Ascending aorta (tissue), 2 donors: Measurements from ENCODE around the gene SMARCA4. TPM values are rescaled to one million over a fixed set of nuclear protein-coding genes. Genes with fewer than 3 reads are reported as not detected.

Experiments used
- DNase-seq, 2 donors: peaks; one replicate each; pipeline ENCODE4 v3.0.0-alpha.2; 2019; ENCODE audit warnings: low spot score in 2 of 2
- H3K27ac ChIP-seq, 2 donors: fragments of 200-600 bp; sonication (generic); one replicate each; pipeline ENCODE4 v1.5.1; 2016 to 2017; ENCODE audit warnings: mild to moderate bottlenecking in 1 of 2
- H3K27me3 ChIP-seq: fragments of 200-600 bp; sonication (generic); one replicate; pipeline ENCODE4 v1.5.1; 2017
- H3K36me3 ChIP-seq, 2 donors: fragments of 200-600 bp; sonication (generic); one replicate each; pipeline ENCODE4 v1.5.1; 2016
- H3K4me1 ChIP-seq, 2 donors: fragments of 200-600 bp; sonication (generic); one replicate each; pipeline ENCODE4 v1.5.1; 2016 to 2017; ENCODE audit warnings: mild to moderate bottlenecking in 1 of 2
- H3K4me3 ChIP-seq, 2 donors: fragments of 200-600 bp; sonication (generic); one replicate each; pipeline ENCODE4 v1.5.1; 2016 to 2017; ENCODE audit warnings: mild to moderate bottlenecking in 1 of 2
- H3K9me3 ChIP-seq, 2 donors: fragments of 200-600 bp; sonication (generic); one replicate each; pipeline ENCODE4 v1.5.1; 2016
- CTCF ChIP-seq, 3 experiments: fragments of 200-600 bp in 2 of 3; fragments of 450-650 bp in 1 of 3; sonication (generic) in 2 of 3; IDR thresholded peaks; one replicate each; pipeline ENCODE4 v1.5.1; 2016 to 2019; ENCODE audit warnings: antibody characterized with exemption in 3 of 3, mild to moderate bottlenecking in 1 of 3, moderate library complexity in 1 of 3
- intact Hi-C: fragments of 100-400 bp; cut with DNase I; formaldehyde crosslinking; loops from one replicate; pipeline ENCODE4 v1.15.1; 2023
- total RNA-seq: library from RNA; depleted of rRNA; stranded (reverse); fragments of >200 nt; gene quantifications from one replicate; pipeline ENCODE4 v1.1.0, GENCODE V29; 2016

Gene SMARCA4
- total RNA-seq, 1 donor from 2014 or later: 89.5 TPM

DNA sequence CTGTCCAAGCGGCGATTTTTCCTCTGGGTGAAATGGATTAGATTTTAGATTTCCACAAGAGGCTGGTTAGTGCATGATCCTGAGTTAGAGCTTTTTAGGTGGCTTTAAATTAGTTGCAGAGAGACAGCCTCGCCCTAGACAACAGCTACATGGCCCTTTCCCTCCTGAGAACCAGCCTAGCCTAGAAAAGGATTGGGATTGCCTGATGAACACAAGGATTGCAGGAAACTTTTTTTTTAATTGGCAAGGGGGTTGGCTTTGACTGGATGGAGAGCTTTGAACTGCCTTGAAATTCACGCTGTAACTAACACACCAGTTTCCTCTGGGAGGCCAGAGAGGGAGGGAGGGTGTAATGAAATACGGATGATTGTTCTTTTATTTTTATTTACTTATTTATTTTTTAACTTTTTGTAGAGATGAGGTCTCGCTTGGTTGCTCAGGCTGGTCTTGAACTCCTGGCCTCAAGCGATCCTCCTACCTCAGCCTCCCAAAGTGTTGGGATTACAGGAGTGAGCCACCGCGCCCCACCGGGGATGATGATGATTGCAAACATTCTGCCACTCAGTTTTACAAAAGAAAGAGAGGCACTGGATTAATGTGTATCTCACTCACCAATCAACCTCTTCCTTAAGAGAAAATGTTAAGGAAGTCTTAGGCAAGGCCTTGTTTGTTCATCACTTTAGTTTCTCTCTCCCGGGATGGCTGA is 130.3 kb downstream of the SMARCA4 start:
- Histone ChIP-seq H3K27me3 (no peaks in the 10 kb centered on the region), H3K4me1 (peaks cover 15 to 49% of the 10 kb centered on the region in 2 donors), H3K36me3 (no peaks in the 10 kb centered on the region), H3K9me3 (no peaks in the 10 kb centered on the region), H3K4me3 (peak overlapping the region; percentile 45 to 82), H3K27ac (peak overlapping the region; percentile 98 to 99)
- DNase-seq: no peak
- intact Hi-C loops: loop anchor here (2.0 kb wide), 2 partner anchors 48 to 112 kb away; no protein-coding TSS in a partner anchor
- TF ChIP-seq CTCF (IDR thresholded peaks at IDR 0.05): no peak

- peaks cover 15 to 54% of the 10 kb centered on the region in 2 donors for H3K4me1 ChIP-seq
- H3K27me3 ChIP-seq: no peaks in the 10 kb centered on the region
- no peaks in the 10 kb centered on the region for H3K9me3 ChIP-seq
- H3K4me3 ChIP-seq: peak overlapping the region; percentile 45 to 82
- H3K36me3 ChIP-seq: no peaks in the 10 kb centered on the region
- TF ChIP-seq CTCF (IDR thresholded peaks at IDR 0.05): no peak
- DNase-seq: peak; percentile 60 to 88
- peak overlapping the region; percentile 98 to 99 for H3K27ac ChIP-seq
- intact Hi-C loops: loop anchor here (2.0 kb wide), 2 partner anchors 47 to 111 kb away; no protein-coding TSS in a partner anchor
Measured at GRCh38 chr19:11091703-11092153, 130.9 kb downstream of the SMARCA4 start.

DNA sequence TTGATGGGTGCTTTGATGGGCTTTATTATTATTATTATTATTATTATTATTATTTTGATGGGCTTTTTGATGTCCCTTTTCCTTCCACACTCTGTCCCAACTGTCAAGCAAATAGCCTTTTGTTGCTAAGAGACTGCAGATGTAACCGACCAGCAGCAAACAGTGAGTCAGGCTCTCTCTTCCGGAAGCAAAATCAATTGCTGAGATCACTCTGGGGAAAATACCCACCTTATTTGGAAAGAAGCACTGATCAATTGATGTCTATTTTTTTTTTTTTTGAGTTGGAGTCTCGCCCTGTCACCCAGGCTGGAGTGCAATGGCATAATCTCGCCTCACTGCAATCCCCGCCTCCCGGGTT is 131.3 kb downstream of the SMARCA4 start:
- H3K9me3 ChIP-seq: no peaks in the 10 kb centered on the region
- intact Hi-C loops: no loop called here
- peaks cover 15 to 58% of the 10 kb centered on the region in 2 donors for H3K4me1 ChIP-seq
- TF ChIP-seq CTCF (IDR thresholded peaks at IDR 0.05): no peak
- DNase-seq: no peak
- H3K27ac ChIP-seq: peak overlapping the region; percentile 98 to 99
- H3K36me3 ChIP-seq: no peaks in the 10 kb centered on the region
- no peaks in the 10 kb centered on the region for H3K27me3 ChIP-seq
- H3K4me3 ChIP-seq: no peak overlapping the region

- no peak for TF ChIP-seq CTCF (IDR thresholded peaks at IDR 0.05)
- Histone ChIP-seq H3K9me3 (no peaks in the 10 kb centered on the region), H3K36me3 (no peaks in the 10 kb centered on the region), H3K4me1 (peaks cover 15 to 54% of the 10 kb centered on the region in 2 donors), H3K27me3 (no peaks in the 10 kb centered on the region), H3K27ac (peak overlapping the region; percentile 98 to 99), H3K4me3 (no peak overlapping the region)
- intact Hi-C loops: no loop called here
- no peak for DNase-seq
Measured at GRCh38 chr19:11093689-11094238, 132.9 kb downstream of the SMARCA4 start.

- TF ChIP-seq CTCF (IDR thresholded peaks at IDR 0.05): no peak
- H3K36me3 ChIP-seq: no peaks in the 10 kb centered on the region
- no peak for DNase-seq
- peak overlapping the region; percentile 80 to 99 for H3K27ac ChIP-seq
- intact Hi-C loops: no loop called here
- H3K9me3 ChIP-seq: no peaks in the 10 kb centered on the region
- peaks cover 15 to 48% of the 10 kb centered on the region in 2 donors for H3K4me1 ChIP-seq
- no peak overlapping the region for H3K4me3 ChIP-seq
- no peaks in the 10 kb centered on the region for H3K27me3 ChIP-seq
Measured at GRCh38 chr19:11094520-11094894, 133.7 kb downstream of the SMARCA4 start.
